Pancreas (tissue), 10 donors: ENCODE data around the gene TAC4. TPM values are rescaled to one million over a fixed set of nuclear protein-coding genes. Genes with fewer than 3 reads are reported as not detected.

Experiments
- ATAC-seq, 4 donors: fragments of 200-7000 bp; cut with Tn5 transposase; one replicate each; pipeline versions ENCODE4 v1.8.0 to v1.9.1; 2020; ENCODE audit warnings: mild to moderate bottlenecking in 4 of 4, moderate library complexity in 4 of 4
- DNase-seq, 6 donors: peaks; one replicate each; pipeline ENCODE4 v3.0.0-alpha.2; 2020
- FAIRE-seq: peaks from 2 replicates; lab custom pipeline; 2012; peaks lifted over from hg19 to GRCh38; lab: Jason Lieb, UNC
- H3K27ac ChIP-seq, 4 donors: fragments of 200-600 bp; sonication (generic); 1 replicate in 3 of 4; 2 replicates in 1 of 4; pipeline versions ENCODE4 v1.5.0 to v1.8.0; 2020
- H3K27me3 ChIP-seq, 4 donors: fragments of 200-600 bp; one replicate each; pipeline ENCODE4 v1.8.0; 2021
- H3K36me3 ChIP-seq, 3 donors: fragments of 200-600 bp; sonication (generic) in 1 of 3; one replicate each; pipeline versions ENCODE4 v1.5.0 to v1.8.0; 2020 to 2021
- H3K4me1 ChIP-seq, 3 donors: fragments of 200-600 bp; one replicate each; pipeline ENCODE4 v1.8.0; 2021
- H3K4me3 ChIP-seq, 4 donors: fragments of 200-600 bp; sonication (generic) in 2 of 4; one replicate each; pipeline versions ENCODE4 v1.5.0 to v1.8.0; 2020 to 2021
- H3K9me3 ChIP-seq, 4 donors: fragments of 200-600 bp; one replicate each; pipeline ENCODE4 v1.8.0; 2021
- CTCF ChIP-seq, 4 donors: fragments of 200-600 bp; sonication (generic) in 3 of 4; IDR thresholded peaks; one replicate each; pipeline versions ENCODE4 v1.5.0 to v1.8.0; 2021; ENCODE audit warnings: antibody characterized with exemption in 4 of 4
- WGBS, 2 donors: extraction: QIAGEN DNeasy Blood & Tissue Kit; methylation state at CpG; one replicate each; pipeline ENCODE4 v1.1.7; 2013; 5-methylcytosine and 5-hydroxymethylcytosine counted together
- intact Hi-C, 3 donors: fragments of 100-400 bp; cut with DNase I; formaldehyde crosslinking; loops; one replicate each; pipeline versions ENCODE4 v1.11.1 to v1.14.2; 2022
- polyA plus RNA-seq, 2 donors: library from polyadenylated mRNA; stranded (reverse); fragments of 200-250 nt; gene quantifications; one replicate each; pipeline ENCODE4 v1.2.3, GENCODE V29; 2013
- total RNA-seq, 6 donors: library from RNA; stranded (reverse); fragmentation: NEBNext Ultra II Directional in 4 of 6; extraction: Animal tissue kit (Norgen Biotek cat#: 25700) in 4 of 6; gene quantifications; one replicate each; pipeline versions ENCODE4 v1.2.1 to v1.2.4, GENCODE V29; 2021 to 2023
- donor health status: healthy with polysubstance abuse.
- donor health status: DM: no; HTN: no; CAD: no; lungs with moderate emphysema.
- donor health status: DM: no; HTN: no; CAD: no.
- donor health status: control.
- donor health status: control.
- donor health status: Bipolar disorder and iron deficiency.
- donor health status: DM: yes; HTN: yes; CAD: no.
- donor health status: DM: no; HTN: no; CAD: no.
- donor health status: DM: no; HTN: no; CAD: no.
- donor health status: DM: yes; HTN: yes; CAD: no.

TAC4 gene
- total and polyA plus RNA-seq, 8 donors = not detected

- TF ChIP-seq CTCF (IDR thresholded peaks at IDR 0.05) = no peak
- Histone ChIP-seq H3K36me3 (no peaks in the 10 kb centered on the region), H3K4me1 (no peaks in the 10 kb centered on the region), H3K4me3 (no peak overlapping the region), H3K27me3 (peaks cover 0 to 4% (median 0%) of the 10 kb centered on the region in 4 donors), H3K27ac (no peak overlapping the region), H3K9me3 (no peaks in the 10 kb centered on the region)
- intact Hi-C loops = loop anchor here in 1 of 3 donors (5.0 kb wide), 1 partner anchor 122 kb away; the partner anchor contains the start of gene DLX3
- ATAC-seq = no peak
- FAIRE-seq = no peak
- DNase-seq = no peak
- 67 to 85% methylated on average over 2 of the region's 2 CpGs for WGBS, 2 donors
Observed at GRCh38 chr17:49874911-49875310, 27.0 kb upstream of the TAC4 start.

GRCh38 chr17:49873926-49874325, 26.1 kb upstream of the TAC4 start:
- WGBS, 2 donors = 59 to 64% methylated on average over 3 of the region's 3 CpGs
- intact Hi-C loops = no loop called here

GRCh38 chr17:49873466-49873865, 25.6 kb upstream of the TAC4 start:
- no peaks in the 10 kb centered on the region for H3K27me3 ChIP-seq
- H3K4me3 ChIP-seq = no peak overlapping the region
- 53 to 62% methylated on average over 6 of the region's 6 CpGs for WGBS, 2 donors
- no peak for FAIRE-seq
- no peaks in the 10 kb centered on the region for H3K4me1 ChIP-seq
- H3K9me3 ChIP-seq = no peaks in the 10 kb centered on the region
- no peak overlapping the region for H3K27ac ChIP-seq
- no peak for ATAC-seq
- no peak for DNase-seq
- TF ChIP-seq CTCF (IDR thresholded peaks at IDR 0.05) = no peak
- H3K36me3 ChIP-seq = no peaks in the 10 kb centered on the region
- intact Hi-C loops = no loop called here

More at GRCh38 chr17:49873926-49874325, 26.1 kb upstream of the TAC4 start:
- H3K27ac ChIP-seq = no peak overlapping the region
- DNase-seq (peak in 1 of 6 donors; percentile 23), ATAC-seq (no peak), FAIRE-seq (no peak)
- no peaks in the 10 kb centered on the region for H3K27me3 ChIP-seq
- no peak overlapping the region for H3K4me3 ChIP-seq
- H3K4me1 ChIP-seq = no peaks in the 10 kb centered on the region
- H3K9me3 ChIP-seq = no peaks in the 10 kb centered on the region
- no peaks in the 10 kb centered on the region for H3K36me3 ChIP-seq
- TF ChIP-seq CTCF (IDR thresholded peaks at IDR 0.05) = no peak

GRCh38 chr17:49872754-49873377, 25.0 kb upstream of the TAC4 start:
- no peak overlapping the region for H3K27ac ChIP-seq
- ATAC-seq (no peak), DNase-seq (no peak), FAIRE-seq (no peak)
- no peak overlapping the region for H3K4me3 ChIP-seq
- no peaks in the 10 kb centered on the region for H3K4me1 ChIP-seq
- WGBS, 2 donors = 73 to 81% methylated on average over 6 of the region's 6 CpGs
- H3K9me3 ChIP-seq = no peaks in the 10 kb centered on the region
- intact Hi-C loops = no loop called here
- H3K36me3 ChIP-seq = no peaks in the 10 kb centered on the region
- no peak for TF ChIP-seq CTCF (IDR thresholded peaks at IDR 0.05)
- H3K27me3 ChIP-seq = no peaks in the 10 kb centered on the region

GRCh38 chr17:49871211-49871610, 23.3 kb upstream of the TAC4 start:
- intact Hi-C loops = no loop called here
- WGBS, 2 donors = 66 to 70% methylated on average over 7 of the region's 7 CpGs
- ATAC-seq (no peak), DNase-seq (no peak), FAIRE-seq (no peak)
- no peak for TF ChIP-seq CTCF (IDR thresholded peaks at IDR 0.05)
- no peaks in the 10 kb centered on the region for H3K4me1 ChIP-seq
- H3K27me3 ChIP-seq = no peaks in the 10 kb centered on the region
- H3K36me3 ChIP-seq = no peaks in the 10 kb centered on the region
- no peak overlapping the region for H3K4me3 ChIP-seq
- no peak overlapping the region for H3K27ac ChIP-seq
- H3K9me3 ChIP-seq = no peaks in the 10 kb centered on the region
